GM12873 (cell line): ENCODE data around the gene MEGF6.

Source experiments
- TF ChIP-seq, protein P1 (sequence below): IDR thresholded peaks from 2 replicates; pipeline ENCODE4 v1.5.1; 2012; ENCODE audit warnings: low read depth, mild to moderate bottlenecking, moderate library complexity, low read length, control low read depth; ENCODE audit not compliant: insufficient read depth; ENCODE audit errors: missing control alignments

Gene MEGF6

DNA sequence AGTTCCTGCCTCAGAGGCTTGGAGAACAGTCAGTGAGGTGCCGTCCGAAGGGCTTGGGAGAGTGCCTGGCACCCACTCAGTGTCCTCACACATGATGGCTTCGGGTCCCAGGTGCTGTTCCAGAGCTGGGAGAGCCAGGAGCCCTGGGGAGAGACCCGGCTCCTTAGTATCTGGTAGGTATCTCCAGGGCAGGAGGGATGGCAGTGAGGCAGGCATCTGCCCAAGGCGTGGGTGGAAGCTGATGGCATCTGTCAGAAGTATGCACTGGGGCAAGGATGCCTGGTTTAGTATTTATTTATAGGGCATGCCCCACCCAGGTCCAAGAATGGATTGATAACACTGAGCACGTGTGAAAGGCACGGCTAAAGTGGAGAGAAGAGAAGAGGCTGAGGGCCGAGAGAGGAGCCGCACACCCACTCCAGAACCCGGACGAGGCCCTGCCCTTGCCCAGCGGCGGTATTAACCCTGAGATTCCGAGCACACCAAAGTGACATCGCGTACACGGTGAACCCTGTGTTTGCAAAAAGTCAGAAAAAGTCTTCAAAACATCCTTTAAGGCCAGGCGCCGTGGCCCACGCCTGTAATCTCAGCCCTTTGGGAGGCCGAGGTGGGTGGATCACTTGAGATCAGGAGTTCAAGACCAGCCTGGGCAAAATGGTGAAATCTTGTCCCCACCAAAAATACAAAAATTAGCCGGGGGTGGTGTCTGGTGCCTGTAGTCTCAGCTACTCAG lies 43.4 kb upstream of the MEGF6 start:
- TF ChIP-seq, protein P1, sequence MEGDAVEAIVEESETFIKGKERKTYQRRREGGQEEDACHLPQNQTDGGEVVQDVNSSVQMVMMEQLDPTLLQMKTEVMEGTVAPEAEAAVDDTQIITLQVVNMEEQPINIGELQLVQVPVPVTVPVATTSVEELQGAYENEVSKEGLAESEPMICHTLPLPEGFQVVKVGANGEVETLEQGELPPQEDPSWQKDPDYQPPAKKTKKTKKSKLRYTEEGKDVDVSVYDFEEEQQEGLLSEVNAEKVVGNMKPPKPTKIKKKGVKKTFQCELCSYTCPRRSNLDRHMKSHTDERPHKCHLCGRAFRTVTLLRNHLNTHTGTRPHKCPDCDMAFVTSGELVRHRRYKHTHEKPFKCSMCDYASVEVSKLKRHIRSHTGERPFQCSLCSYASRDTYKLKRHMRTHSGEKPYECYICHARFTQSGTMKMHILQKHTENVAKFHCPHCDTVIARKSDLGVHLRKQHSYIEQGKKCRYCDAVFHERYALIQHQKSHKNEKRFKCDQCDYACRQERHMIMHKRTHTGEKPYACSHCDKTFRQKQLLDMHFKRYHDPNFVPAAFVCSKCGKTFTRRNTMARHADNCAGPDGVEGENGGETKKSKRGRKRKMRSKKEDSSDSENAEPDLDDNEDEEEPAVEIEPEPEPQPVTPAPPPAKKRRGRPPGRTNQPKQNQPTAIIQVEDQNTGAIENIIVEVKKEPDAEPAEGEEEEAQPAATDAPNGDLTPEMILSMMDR: no peak

DNA sequence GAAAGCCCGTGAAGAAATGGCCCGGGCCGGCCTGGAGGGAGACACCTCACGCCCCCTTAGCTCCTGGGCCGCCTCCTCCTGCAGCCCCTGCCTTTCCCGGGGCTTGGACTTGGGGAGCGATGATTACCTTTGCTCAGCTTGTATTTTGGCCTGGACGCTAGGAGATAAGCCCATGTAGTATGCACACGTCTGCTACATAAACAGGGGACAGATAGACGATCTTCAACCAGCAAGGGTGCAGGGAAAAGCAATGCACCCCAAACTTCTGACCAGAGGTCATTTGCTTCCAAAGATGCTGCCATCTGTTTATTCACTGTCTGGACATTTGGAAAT lies 41.9 kb upstream of the MEGF6 start:
- TF ChIP-seq, protein P1: no peak

DNA sequence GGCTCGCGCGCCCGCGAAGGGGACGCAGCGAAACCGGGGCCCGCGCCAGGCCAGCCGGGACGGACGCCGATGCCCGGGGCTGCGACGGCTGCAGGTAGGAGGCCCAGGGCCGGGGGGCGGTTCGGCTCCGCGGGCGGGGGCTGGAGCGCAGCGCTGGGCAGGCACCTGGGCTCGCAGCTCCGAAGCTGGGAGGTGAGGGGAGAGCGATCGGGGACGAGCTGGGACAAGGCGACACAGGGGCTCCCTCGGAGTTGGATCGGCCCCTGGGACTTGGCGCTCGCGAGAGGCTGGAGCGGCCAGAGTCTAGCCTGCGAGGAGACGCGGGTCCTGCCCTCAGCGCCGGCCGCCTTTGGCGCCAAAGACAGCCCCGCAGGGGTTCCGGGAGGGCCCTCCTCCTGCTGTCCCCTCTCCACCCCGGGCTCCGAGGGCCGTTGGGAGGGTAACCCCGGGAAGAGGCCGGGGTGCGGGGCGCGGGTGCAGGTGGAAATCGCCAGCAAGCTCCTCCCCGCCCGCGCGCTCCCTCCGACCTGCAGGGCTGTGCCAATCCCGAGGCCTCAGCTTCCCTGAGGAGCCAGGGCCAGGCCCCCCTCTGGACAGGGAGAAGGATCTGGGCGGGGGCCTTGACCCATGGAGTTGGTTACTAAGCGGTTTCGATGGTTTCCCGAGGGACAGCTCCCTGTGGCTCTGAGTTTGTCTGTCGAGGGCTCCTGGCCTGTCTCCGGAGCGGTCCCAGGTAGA lies 41.4 kb upstream of the MEGF6 start:
- TF ChIP-seq, protein P1: no peak

DNA sequence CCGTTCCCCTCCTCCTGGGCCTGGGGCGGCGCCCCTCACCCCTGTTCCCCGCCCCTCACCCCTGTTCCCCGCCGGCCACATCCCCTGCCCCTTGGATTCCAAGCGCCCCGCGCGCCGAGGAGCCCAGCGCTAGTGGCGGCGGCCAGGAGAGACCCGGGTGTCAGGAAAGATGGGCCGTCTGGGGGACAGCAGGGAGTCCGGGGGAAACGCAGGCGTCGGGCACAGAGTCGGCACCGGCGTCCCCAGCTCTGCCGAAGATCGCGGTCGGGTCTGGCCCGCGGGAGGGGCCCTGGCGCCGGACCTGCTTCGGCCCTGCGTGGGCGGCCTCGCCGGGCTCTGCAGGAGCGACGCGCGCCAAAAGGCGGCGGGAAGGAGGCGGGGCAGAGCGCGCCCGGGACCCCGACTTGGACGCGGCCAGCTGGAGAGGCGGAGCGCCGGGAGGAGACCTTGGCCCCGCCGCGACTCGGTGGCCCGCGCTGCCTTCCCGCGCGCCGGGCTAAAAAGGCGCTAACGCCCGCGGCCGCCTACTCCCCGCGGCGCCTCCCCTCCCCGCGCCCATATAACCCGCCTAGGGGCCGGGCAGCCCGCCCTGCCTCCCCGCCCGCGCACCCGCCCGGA lies 40.7 kb upstream of the MEGF6 start, which contains the start of gene TP73:
TP73 (plus strand) TSS at position 587 of the 618 bp plus-strand sequence. CDS start 29,850 bp downstream, outside the sequence.
- TF ChIP-seq, protein P1: no peak

DNA sequence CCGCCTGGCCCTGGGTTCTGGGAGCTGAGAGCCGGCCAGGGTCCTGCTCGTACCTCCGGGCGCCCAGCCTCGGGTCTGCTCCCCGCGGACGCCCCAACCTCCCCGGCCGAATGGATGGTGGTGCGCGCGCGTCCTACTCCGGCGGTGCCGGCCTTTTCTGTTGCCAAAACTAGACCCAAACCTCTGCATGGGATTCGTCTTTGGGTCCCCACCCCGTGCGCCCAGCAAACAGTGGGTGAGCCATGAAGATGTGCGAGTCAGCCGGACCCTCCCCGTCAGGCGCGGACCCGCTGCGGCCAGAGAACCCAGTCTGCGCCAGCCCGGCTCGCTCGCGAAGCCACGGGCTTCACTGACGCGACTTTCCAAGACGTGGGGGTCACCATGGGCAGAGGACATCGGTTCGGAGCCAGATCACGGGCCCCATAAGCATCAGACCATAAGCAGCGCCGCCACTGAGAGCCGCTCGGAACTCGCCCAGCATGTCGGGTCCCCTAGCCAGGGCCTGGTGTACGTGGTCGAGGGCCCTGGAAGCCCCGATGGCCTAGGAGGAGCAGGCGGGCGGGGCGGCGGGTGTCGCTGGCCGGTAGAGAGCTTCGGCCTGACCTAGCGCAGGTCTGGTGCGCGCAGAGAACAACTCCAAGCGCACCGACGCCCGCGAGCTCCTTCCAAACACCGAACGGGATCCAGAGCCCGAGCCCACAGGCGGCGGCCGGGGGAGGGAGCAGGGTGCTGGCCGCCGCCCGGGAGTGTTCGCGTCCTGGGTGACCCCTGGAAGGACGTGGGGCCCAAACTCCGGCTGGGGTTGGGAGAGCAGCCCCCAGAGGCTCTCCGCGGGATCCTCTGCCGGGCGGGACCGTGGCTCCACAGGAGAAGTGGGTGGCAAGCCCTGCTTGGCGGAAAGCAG lies 40.0 kb upstream of the MEGF6 start:
- TF ChIP-seq, protein P1: no peak

DNA sequence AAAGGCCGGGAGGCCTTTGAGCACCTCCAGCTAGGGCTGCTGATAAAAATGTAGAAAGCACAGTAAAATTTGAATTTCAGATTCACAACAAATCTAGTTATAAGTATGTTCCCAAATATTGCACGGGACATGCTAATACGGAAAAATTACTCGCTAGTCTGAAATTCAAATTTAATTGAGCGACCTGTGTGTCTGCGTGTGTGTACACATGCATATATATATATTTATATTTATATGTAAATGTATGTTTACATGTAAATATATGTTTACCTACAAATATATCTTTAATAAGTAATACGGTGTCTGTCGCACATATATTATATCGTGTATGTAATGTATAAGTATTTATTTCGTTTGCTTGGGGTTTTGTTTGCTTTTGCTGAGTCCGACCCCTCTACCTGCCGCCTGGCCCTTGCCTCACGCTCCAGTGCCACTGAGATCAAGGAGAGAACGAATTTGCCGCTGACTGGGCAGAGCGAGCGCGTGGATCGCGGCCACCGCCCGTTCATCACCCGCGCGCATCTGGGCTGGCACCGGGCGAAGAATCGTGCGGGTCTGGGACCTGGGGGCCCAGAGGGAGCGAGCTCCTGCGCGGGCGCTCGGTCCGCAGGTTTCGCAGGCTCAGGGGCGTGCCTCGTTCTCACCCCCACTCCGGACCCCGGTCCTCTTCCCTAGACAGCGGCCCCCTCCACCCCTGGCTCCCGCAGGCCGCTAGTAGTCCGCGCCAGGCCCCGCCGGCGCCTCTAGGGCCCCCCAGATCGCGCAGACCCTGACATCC lies 39.1 kb upstream of the MEGF6 start:
- TF ChIP-seq, protein P1: no peak
